Choroid plexus epithelial cell (primary cell): Measurements from ENCODE around the gene TMEM108.
A peak's percentile ranks its signal among the peaks of the same experiment; 100 is the strongest.

ENCODE experiments used
- DNase-seq: peaks from one replicate; pipeline ENCODE4 v3.0.0-alpha.2; 2010; ENCODE audit warnings: low read depth
- H3K4me3 ChIP-seq: 2 replicates; pipeline ENCODE4 v1.5.1; 2011; ENCODE audit warnings: low read depth, mild to moderate bottlenecking, control low read depth, low read length, moderate library complexity
- CTCF ChIP-seq: conservative IDR thresholded peaks from 2 replicates; pipeline ENCODE4 v1.5.1; 2011; ENCODE audit warnings: low read depth, mild to moderate bottlenecking, control low read depth, inconsistent platforms, low read length, moderate library complexity

Gene TMEM108

GRCh38 chr3:133330065-133330464 is 291.9 kb downstream of the TMEM108 start:
- peak; percentile 3 for DNase-seq
- TF ChIP-seq CTCF, result no peak
- H3K4me3 ChIP-seq, result no peak overlapping the region

GRCh38 chr3:133330522-133330921 is 292.3 kb downstream of the TMEM108 start:
- no peak for DNase-seq

GRCh38 chr3:133354721-133355120 is 316.5 kb downstream of the TMEM108 start:
- TF ChIP-seq CTCF, result no peak
- H3K4me3 ChIP-seq, result no peak overlapping the region
- DNase-seq, result no peak

More at GRCh38 chr3:133330522-133330921, 292.3 kb downstream of the TMEM108 start:
- no peak overlapping the region for H3K4me3 ChIP-seq
- TF ChIP-seq CTCF, result no peak

GRCh38 chr3:133360476-133360875 is 322.3 kb downstream of the TMEM108 start:
- no peak overlapping the region for H3K4me3 ChIP-seq
- no peak for DNase-seq
- TF ChIP-seq CTCF, result no peak

- no peak for TF ChIP-seq CTCF
- H3K4me3 ChIP-seq, result no peak overlapping the region
- DNase-seq, result no peak
Observed at GRCh38 chr3:133361011-133361410, 322.8 kb downstream of the TMEM108 start.

- no peak overlapping the region for H3K4me3 ChIP-seq
- no peak for DNase-seq
- no peak for TF ChIP-seq CTCF
Observed at GRCh38 chr3:133361435-133361834, 323.2 kb downstream of the TMEM108 start.

GRCh38 chr3:133362539-133362938 is 324.3 kb downstream of the TMEM108 start:
- DNase-seq, result no peak
- no peak overlapping the region for H3K4me3 ChIP-seq
- no peak for TF ChIP-seq CTCF
